M059J (cell line): ENCODE measurements around the gene CTTNBP2. TPM values are rescaled to one million over a fixed set of nuclear protein-coding genes. Genes with fewer than 3 reads are reported as not detected.
A peak's percentile ranks its signal among the peaks of the same experiment; 100 is the strongest.

ENCODE experiments used
- DNase-seq: peaks from one replicate; pipeline ENCODE4 v3.0.0-alpha.2; 2012; ENCODE audit warnings: low read depth
- total RNA-seq: library from RNA; depleted of rRNA; stranded (reverse); fragments of >200 nt; shearing (Covaris generic); gene quantifications from 2 replicates; pipeline ENCODE4 v1.2.3, GENCODE V29; 2014

CTTNBP2 gene
- total RNA-seq, 1 experiment from 2014 or later, result 0.59 TPM

DNA sequence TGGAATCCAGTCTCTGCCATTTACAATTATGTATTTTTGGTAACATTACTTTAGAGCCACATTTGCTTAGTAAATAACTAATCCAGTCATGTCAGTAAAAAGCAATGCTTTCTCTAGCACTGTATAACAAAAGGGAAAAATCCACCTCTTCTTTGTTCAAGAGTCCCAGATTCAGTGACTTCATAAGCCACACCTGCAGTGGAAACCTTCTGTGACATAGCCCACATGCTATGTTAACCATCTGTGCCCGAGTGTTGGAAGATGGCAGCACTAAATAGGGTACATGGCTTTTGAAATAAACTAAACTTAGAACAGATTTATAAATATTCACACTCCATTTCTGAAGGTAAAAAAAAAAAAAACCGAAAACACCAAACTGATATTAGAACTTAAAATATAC is 83.0 kb downstream of the CTTNBP2 start:
- no peak for DNase-seq

DNA sequence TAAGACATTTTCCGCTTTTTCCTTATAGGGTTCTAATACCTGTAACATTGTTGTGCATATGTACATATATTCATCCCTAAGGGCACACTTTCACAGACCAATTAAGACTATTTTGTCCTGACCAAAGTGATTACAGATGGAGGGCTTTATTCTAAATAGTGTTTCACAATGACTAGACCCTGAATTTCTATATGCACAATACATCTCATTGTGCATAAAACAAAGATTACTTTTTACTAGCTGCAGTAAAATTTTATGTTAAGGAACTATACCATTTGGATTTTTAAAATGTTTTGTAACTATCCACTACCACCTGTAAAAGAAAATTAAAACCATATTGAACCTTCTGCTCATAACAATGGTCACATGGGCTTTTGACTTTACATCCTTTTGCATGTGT is 87.8 kb downstream of the CTTNBP2 start:
- DNase-seq, result no peak

DNA sequence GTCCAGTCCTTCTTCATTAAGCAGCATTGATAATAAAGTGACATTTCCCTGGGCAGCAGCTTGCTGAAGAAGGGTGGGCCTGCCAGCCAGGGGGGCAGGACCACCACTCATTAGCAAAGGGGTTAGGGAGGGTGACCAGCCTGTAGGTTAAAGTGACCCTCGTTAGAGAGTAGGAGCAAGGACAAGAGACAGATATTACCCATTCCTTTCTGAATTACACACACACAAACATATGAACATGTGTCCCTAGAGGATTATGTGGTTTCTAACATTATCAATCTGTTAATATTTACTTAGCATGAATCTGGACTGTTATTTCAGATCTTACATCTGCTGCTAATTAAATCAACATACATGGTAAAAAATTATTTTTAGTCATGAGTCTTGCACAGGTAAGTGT is 88.9 kb downstream of the CTTNBP2 start:
- no peak for DNase-seq

DNA sequence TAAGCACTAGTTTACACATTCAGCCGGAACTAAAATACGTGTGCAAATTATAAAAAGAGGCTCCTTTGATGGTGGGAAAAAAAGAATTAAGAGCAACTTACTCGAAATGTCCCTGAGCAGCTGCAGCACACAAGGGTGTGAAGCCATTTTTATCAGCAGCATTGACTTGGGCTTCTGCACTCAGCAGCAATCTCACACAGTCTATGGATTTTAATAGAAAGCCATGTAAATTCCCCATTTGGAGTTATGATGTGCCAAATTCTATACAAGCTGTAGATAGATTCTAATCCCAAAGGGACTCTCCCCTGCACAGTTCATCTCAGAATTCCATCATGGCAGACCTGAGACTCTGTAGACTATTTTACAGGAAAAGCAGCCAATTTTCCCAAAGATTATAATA is 90.5 kb downstream of the CTTNBP2 start:
- DNase-seq, result no peak

DNA sequence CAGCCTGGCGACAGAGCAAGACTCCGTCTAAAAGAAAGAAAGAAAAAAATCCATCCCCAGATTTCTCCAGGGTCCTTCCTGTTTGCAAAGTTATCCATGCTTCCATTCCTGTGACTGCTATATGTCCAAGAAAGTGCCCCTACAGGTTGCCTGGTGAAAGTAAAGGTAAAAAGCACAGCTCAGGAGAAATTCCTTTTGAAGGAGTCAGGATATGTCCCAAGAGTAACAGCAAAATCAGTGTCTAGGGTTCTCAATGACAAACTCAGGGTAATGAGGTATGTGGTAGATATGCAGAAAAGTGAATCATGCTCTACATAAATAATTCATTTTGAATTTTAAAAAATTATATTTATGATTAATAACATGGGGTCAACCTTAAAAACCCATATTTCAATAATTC is 91.5 kb downstream of the CTTNBP2 start:
- DNase-seq, result peak; percentile 3

DNA sequence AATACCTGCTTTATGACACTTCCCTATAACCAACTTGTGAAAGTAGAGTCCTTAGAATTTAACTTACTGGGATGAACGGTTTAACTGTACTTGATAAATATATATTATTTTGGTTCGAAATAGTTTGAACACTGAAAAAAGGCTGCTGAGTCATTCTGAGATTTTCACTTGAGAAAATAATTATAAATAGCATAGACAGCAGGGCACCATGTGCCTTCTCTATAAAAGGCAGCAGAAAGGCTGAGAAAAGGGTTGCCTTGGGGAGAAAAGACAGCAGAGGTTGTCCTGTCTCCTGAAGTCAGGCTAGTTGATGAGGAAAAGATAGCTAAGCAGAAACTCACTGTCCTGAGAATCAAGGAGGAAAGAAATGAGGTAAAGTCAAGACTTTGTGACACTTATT is 92.4 kb downstream of the CTTNBP2 start:
- no peak for DNase-seq

DNA sequence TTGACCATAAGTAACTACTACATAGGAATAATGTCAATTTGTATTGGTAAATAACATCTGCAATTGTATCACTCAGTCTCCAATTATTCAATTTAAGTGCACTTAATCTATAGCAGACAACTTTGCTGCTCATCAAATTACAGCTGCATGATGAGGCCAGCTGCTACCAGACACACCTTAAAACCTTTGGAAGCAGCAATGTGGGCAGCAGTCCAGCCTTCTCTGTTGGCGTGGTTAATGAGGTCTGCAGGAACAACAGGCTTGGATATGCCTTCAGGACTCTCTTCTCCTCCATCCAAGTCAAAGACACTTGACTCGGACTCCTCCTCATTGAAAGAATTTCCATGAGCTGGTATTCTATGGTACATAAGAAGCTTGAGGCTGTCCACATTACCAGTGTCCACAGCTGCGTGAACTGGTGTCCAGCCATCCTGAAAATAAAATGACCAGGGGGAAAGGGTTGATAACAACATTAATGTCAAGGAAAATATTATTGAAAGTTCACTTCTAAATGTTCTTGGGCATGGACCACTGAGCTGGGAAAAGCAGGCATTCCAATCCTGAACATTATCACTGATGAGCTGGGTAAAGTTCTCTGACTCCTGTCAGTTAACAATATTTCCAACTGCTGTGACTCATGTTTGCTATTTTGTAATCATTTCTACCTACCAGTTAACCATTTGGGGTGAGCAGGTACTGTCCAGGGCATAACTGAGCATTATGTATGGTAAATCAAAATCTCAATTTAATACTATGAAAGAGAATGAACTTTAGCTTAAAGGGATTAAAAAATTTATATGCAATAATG is 95.7 kb downstream of the CTTNBP2 start:
- no peak for DNase-seq

DNA sequence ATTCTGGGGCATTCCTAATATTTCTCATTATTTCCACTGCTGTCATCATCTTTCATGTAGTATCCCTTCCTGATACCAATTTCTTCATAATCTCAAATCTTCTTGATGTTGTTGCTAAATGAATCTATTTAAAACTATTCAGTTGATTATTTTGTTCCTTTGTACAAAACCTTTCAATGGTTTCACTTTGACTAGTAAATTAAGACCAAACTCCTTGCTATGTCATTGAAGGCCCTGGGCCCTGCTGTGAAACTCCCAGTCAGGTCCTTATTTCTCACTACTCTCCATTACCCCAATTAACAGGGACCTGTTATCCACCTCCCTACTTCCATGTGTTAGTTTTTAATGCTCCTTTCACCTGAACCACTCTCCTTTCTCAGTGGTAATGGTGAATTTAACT is 97.0 kb downstream of the CTTNBP2 start:
- no peak for DNase-seq

DNA sequence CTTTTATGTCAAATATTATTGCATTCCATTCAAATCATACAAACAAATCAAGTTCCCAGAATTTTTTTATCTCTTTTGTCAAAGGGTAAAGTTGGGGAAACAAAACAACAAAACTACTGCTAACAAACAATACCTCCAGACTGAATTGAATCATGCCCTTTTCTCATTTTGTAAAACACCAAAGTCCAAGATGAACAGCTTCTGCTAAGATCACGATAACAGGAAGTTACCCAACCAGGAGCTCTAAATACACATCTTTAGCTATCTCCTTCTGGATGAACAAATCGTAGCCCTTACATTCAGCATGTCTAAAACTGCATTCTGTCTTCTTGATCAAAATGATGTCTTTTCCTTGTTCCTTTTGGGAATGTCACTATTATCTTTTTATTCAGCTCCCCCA is 97.4 kb downstream of the CTTNBP2 start:
- no peak for DNase-seq

DNA sequence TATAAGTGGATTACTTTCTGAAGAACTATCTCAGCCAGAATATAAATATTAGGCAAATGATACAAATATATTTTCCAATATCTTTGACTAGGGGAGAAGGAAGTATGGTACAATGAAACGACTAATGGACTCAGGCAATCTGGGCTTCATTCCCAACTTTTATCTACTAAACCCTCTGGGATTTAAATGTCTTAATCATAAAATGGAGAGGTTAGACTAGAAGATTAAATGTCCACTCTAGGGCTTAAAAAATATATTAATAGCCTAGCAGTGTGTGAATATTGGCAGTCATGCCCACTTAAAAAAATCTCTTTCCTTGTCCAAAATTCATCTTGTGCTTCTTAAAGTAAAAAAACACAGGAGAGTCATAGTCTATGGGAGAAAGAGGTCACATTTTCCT is 98.3 kb downstream of the CTTNBP2 start:
- no peak for DNase-seq

DNA sequence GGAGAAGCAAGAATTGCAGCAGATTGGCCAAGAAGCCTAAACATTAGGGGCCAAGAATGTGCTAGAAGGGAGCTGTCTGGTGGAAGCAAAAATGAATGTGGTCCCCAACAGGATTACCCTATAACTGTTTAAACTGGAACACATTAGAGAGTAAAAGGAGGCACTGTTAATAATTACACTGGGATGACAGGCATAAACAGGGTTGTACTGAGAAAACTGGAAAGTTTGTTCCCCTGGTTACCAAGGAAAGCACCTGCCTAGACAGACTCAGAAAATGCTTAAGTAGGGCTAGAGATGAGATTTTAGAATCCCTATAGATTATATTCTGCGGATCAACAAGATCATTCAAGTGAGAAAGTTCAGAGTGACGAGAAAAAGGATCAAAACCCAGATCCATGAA is 100.8 kb downstream of the CTTNBP2 start:
- no peak for DNase-seq

DNA sequence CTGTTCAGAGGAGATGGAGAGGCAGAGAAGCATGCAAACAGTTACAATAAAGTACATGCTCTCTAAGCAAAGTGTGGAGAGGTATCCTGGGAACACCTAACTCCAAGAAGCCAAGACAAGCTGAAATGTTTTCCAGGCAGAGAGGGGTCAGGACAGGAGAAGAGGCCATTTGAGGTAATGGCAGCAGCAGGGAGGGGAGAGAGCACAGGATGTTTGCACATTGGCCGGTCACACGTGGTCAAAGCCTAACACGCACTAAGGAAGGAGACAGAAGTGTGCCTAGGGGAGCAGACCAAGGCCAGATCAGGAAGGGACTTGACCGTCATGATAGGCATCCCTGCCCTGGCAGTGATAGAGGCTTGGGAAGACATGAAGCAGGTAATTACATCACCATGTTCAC is 101.5 kb downstream of the CTTNBP2 start:
- no peak for DNase-seq

DNA sequence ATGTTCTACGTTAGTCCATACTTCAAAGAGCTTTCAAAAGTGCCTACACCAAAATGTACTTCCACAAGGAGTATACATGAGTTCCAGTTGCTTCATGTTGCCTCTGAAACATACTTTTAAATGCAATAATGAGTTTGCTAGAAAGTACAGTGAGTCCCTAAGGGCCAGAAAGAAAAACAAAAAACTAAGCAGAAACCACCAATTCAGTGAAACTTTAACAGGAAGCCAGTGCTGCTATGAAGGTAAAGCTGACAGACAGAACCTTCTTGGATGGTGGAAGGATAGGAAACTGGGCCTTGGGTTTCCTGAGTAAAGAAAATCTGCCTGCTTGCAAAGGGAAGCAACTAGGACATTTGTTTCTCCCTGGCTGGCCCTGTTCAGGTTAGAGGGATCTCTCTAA is 104.2 kb downstream of the CTTNBP2 start:
- DNase-seq, result no peak

DNA sequence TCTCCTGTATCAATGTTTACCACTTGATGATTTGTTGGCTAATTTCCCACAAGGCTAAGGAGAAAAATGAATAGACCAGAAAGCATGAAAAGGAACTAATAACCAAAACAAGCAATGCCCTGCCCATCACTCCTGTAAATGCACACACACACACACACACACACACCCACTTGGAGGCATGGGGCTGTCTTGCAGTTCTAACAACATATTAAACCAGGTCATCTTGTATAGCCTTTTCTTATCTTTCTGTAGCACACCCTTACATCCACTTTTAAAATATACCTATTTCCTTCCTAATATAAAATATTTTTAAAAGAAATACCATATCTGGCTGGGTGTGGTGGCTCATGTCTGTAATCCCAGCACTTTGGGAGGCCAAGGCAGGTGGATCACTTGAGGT is 105.3 kb downstream of the CTTNBP2 start:
- no peak for DNase-seq

DNA sequence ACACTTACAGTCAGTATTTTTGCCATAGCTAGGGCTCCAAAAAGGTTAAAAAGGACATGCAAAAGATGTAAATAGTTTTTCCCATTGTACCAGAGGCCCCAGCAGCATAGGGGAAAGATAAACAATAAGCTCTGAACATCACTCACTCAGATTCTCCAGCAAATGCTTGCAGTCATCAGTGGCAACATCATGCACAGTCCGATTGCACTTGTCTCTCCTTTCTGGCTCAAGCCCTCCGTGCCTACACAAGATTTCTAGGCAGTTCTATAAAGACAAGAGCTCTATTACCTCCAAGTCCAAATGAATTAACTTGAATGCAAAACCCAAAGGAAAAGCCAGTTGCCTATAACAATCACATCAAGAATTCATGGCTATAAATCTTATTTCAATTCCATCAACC is 106.3 kb downstream of the CTTNBP2 start:
- DNase-seq, result no peak

DNA sequence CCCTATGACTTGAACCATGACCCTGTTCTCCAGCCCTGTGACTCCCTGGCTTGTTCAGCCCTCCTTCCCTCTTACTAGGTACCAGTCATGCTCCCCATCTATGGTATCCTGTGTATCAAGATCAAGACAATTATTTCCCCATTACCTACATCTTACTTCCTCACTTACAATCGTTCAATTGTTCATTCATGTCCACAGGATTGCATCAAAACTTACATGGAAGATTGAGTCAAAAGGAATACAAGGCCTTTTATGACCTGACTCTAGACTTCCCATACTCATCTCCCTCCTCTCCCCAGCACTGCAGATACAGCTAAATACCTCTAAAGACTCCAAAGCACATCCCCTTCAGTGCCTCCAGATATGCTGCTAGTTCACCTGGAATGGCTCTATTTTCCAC is 109.2 kb downstream of the CTTNBP2 start:
- DNase-seq, result no peak

DNA sequence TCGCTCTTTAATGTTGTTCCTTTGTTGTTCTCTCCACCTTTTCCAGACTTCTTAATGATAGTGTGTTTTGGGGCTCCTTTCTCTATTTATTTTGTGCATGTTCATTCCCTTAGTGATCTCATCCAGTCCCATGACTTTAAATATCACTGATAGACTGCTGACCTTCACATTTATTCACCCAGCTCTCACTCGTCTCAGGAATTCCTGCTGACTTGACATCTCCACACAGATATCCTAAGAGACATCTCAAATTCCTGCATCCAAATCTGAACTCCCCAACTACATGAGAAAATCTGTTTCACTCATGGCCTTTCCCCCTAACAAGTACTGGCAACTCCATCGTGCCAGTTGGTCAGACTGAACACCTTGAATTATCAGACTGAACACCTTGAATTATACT is 111.2 kb downstream of the CTTNBP2 start:
- DNase-seq, result no peak

DNA sequence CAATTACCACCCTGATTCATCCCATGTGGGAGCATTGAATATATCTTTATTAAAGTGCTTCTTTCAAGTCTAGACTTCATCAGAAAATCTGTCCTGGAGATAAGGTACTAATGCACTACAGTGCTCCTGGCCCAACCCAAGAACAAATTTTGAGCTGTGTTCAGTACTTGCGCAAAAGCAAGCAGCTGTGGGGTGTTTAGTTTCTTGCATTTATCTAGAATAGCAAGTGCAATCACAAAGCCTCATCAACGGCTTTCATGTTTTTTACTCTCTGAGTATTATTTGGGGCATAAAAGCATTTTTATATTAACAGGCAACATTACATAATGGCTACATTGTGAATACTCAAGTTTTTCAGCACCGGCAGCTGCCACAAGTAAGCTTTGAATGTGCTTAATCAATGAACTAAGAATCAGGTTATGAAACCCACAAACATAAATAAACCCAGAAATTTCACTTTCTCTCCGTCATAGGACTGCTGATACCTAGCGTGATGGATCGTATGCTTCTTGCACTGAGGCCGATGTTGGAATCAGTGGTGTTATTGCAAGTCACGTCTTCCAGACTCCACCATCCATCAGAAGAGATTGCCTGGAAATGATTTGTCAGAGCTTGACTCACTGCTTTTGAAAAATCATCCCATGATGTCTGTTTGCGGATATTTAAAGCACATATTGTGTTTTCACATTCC is 113.1 kb downstream of the CTTNBP2 start:
- no peak for DNase-seq

DNA sequence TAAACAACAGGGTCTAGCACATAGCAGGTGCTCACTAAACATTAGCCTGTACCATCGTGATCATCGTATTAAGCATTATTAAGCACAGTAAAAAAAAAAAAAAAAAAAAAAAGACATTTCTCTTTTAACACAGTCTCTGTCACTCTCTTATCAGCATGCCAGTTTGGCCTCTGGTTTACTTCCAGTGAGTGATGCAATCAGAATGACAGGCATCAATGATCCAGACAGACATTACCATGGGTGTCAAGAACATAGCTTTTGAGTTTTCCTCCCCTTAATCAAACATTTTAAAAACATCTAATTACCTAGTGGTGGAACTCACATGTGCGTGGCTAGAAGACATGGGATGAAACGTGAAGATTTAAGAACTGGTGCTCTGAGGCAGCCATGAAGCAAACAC is 115.8 kb downstream of the CTTNBP2 start:
- DNase-seq, result no peak

DNA sequence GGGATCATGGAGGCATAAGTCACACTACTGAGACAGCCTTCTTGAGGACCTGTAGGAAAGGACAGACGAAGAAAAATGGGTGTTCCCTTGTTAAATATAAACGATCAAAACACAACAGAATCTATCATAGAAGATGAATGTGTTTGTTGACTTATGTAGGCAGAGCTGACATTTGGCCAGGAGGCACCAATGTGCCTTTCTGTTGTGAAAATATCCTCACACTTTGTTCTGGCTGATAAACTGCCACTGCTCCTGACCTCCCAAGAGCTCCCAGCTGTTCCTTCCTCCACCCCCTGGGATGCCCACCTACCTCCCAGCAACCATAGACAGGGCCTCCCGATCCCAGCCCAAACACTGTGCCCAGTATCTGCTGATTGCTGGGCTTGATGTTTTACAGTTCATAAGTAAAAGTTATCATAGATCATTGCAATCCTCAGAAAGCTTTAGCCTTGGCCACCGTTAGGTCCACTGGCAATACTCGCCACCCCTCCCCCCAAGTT is 116.6 kb downstream of the CTTNBP2 start:
- no peak for DNase-seq

DNA sequence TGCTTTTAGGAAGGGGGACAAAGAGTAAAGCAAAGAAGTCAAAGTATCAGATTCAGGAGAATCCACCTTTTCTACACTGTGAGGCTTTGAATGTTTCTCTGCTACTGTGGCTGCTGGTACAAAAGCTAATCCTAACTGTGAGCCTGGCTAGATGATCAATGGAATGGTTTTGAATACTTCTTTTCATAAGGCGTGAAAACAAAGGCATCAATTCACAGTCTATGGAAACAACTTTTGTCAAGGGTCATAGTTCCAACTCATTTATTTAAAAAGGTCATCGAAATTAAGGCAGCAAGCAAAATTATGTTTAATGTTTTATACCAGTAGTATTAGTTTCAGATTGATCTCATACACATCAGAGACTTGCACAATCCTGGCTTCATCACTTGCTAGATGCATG is 118.1 kb downstream of the CTTNBP2 start:
- DNase-seq, result no peak

DNA sequence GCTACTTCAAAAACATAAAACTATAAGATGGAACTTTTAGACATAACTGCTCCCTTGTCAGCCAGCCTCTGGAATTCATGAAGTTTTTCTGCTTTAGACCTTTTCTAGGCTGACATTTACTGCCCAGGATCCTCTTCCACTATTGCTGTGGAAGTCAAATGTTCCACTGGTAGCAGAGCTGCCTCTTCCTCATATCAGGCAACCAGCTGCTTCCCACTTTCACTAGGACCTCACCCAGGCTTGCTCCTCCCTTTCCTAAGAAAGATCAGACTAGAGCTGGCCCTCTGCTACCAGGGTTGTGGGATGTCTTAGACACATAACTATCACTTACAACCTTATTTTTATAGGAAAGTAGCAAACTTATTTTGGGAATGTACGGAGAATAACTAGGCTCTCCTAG is 121.5 kb downstream of the CTTNBP2 start:
- DNase-seq, result no peak
